Occipital lobe (tissue), 2 donors: ENCODE measurements around the gene PLEKHG4B. TPM values are rescaled to one million over a fixed set of nuclear protein-coding genes. Genes with fewer than 3 reads are reported as not detected.

ENCODE experiments used
- DNase-seq: peaks from one replicate; lab custom pipeline; 2025; lab: John Stamatoyannopoulos, UW
- total RNA-seq: library from RNA; depleted of rRNA; stranded (reverse); fragments of >200 nt; gene quantifications from one replicate; pipeline ENCODE4 v1.2.3, GENCODE V29; 2014

PLEKHG4B gene
- total RNA-seq, 1 donor from 2014 or later: 6.2 TPM

DNA sequence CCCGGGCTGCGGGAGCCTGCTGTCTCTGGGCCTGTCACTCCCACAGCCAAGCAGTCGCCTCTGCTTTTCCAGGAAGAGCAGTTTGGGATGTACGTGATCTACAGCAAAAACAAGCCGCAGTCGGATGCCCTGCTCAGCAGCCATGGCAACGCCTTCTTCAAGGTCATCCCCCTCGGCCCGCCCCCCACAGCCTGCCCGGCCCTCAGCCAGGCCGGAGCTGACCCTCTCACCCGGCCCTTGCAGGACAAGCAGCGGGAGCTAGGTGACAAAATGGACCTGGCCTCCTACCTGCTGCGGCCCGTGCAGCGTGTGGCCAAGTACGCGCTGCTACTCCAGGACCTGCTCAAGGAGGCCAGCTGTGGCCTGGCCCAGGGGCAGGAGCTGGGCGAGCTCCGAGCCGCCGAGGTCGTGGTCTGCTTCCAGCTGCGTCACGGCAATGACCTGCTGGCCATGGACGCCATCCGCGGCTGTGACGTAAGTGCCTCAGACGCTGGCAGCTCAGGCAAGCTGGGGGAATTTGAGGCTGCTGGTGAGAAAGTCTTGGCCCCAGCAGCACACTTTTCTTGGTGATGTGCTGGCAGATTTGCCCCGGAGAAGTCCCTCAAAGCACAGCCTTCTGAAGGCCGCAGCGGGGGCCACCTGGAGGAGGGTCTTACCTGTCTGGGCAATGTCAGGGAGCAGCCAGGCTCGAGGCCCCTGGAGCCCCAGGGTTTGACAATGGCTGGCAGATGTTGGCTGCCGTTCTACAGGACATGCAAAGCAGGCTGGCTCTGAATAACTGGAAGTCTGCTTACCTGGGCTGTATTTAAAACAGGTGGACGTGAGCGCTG, 79.2 kb downstream of the PLEKHG4B start:
- DNase-seq: no peak

DNA sequence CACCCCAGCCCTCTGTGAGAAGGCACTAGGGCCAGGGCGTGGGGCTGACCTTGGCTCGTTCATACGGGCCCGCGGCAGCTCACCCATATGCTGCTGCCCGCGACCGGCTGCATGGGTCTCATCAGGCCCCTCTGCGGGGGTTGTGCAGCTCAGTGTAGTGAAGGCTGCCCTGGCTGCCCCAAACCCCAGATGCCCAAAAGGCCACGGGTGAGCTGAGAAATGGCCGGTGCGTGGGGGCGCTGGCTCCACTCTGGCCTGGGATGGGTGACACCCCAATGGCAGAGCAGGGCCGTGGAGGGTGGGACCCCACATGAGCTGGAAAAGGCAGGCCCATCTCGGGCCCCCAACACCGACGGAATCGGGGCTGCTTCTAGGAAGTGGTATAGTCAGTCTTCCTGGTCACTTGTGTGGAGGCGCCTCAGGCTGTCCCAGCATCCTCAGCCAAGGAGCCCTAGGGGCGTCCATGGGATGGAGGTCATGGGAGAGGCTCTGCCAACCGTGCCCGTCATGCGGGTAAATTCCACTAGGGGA, 79.9 kb downstream of the PLEKHG4B start:
- no peak for DNase-seq

DNA sequence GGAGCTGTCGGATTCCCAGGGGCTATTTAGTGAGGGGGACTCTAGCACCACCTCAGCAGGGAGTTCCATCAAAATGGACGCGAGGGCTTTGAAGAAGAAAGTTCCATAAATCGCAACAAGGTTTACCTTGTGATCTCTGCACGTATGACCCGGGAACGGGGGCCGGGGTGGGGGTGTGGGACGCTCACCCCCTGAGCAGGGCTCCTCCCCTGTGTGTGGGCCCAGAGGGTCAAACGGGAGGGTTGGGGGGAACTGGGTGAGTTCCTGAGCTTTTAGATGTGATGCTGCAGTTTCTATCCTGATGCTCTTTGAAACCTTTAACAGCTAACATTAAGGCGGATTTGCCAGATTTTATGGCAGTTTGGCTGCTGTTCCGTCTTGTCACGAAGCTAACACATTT, 80.5 kb downstream of the PLEKHG4B start:
- no peak for DNase-seq

DNA sequence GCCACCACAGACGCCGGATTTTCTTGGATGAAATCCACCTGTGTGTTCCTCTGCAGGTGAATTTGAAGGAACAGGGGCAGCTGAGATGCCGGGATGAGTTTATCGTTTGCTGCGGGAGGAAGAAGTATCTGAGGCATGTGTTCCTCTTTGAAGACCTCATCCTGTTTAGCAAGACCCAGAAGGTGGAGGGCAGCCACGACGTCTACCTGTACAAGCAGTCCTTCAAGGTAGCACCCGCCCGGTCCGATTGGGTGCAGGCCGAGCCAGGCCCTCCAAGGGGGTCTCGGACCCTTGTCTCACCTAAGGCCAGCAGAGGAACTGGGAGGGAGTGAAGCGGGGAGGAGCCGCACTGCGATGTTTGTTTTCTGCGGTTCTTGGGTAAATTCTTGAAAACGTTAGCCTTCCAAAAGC, 80.9 kb downstream of the PLEKHG4B start:
- no peak for DNase-seq

DNA sequence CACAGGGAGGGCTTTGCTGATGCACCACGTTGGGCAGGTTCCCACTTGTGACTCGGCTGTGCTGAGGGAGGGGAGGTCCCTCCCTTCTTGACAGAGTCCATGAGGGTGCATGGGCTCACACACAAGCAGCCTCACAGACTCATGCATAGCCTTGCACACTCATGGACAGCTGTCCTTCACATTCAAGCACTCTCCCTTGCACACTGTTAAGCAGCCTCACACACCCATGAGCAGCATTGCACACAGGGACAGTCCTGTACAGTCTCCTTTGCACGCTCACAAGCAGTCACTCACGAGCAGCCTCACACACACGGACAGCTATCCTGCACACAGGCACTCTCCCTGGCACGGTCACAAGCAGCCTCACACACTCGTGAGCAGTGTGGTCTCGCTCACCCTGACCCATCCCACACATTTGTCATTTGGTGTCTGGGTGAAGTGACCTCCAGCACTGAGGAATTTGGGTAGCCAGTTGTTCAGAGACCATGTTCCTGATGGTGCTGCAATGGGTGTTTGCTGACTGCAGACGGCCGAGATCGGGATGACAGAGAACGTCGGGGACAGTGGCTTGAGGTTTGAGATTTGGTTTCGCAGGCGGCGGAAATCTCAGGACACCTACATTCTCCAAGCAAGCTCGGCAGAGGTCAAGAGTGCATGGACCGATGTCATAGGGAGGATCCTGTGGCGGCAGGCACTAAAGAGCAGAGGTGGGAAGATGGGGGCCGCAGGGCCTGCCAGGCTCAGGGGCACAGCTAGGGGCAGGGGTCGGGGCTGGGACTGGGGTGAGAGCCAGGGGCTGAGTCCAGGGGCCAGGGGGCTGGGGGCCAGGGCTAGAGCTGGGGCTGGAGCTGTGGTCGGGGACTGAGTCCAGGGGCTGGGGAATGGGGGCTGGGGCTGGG, 81.7 kb downstream of the PLEKHG4B start:
- DNase-seq: no peak

DNA sequence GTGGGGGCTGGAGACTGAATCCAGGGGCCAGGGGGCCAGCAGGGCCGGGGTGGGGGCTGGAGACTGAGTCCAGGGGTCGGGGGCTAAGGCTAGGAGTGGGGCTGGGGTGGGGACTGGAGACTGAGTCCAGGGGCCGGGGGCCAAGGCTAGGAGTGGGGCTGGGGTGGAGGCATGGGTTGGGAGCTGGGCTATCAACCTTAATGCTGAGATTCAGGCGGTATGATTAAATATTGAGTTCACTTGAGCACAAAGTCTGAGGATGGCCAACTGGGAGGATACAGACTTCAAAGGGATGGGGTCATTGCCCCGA, 82.3 kb downstream of the PLEKHG4B start:
- DNase-seq: no peak

DNA sequence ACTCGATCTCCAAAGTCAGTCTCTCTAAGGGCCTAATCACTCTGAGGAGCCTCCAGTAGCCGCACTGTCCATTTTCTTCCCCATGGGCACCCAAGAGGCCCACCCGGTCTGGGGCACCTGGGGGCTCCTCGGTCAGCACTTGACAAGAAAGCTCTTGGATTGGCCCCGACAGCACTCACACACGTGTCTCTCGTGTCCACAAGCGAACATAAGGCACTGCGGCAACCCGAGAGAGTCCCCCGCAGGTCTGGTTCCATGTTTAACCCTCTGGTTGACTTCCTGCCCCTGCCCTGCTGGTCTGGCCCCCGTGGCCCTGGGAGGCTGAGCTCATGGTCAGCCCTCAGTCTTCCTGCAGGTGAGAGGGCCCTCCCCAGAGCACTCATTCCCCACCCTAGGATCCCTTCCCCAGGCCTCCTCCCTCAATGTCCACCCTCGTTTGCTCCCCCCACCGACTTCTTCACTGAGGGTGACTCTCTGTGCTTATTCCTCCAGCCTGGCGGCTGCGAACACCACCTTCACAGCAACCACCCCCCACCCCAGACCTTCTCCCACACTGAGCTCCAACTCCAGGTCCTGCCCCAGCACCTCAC, 83.0 kb downstream of the PLEKHG4B start:
- DNase-seq: no peak

DNA sequence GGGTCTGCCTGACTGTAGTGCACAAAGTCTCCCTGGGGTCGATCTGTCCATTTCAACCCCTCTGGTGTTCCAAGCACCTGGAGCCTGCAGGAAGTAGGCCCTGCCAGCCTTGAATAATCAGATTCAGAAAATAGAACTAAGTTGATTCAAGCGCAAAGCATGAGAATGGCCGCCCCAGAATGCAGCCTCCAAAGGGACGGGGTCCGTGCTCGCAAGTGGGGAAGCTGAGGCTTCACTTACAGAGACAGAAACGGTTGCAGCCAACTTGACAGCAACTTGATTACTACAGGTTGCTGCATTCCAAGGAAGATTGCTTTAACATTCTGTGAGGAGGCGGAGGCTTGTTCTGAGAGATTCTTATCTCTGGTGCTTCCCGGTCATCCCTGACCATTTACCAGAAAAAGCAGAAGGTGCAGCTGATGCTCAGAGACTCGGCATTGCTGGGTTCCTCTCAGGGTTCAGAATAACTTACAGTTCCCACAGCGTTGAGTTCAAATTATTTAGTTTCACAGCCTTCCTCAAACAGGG, 84.4 kb downstream of the PLEKHG4B start:
- no peak for DNase-seq

DNA sequence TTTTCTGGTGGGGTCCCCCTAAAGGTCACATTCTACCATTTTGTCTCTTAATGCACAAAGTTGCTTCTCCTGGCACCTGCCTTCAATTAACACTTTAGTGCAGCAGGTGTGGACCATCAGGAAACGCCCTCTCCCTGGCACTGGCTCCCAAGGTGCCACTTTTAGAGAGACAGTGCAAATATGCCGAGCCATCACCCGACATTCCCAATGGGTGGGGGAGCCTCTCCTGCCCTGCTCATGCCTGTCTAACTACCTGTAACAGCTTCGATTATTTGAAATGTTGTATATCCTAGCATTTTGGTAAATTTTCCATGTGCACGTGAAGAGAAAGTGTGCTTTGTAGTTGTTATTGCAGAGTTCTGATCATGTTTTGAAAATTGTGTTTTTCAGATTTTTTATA, 86.1 kb downstream of the PLEKHG4B start:
- DNase-seq: no peak

DNA sequence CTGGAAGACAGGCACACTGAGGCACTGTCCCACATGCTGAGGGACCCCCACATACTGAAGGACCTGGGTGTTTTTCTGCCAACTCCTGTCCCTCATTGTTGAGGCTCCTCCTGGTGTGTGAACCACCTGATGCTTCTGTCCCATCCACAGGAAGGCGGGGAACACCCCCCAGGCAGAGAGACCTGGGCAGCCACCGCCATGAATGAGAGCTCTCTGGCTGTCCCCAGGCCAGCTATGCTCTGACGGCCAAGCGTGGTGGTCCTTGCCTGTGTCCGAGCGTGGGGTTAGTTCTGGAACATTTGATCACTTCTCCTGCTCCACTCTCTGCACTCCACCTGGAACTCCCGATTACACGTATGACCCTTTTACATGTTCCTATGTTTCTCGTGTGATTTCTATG, 87.4 kb downstream of the PLEKHG4B start:
- DNase-seq: no peak

DNA sequence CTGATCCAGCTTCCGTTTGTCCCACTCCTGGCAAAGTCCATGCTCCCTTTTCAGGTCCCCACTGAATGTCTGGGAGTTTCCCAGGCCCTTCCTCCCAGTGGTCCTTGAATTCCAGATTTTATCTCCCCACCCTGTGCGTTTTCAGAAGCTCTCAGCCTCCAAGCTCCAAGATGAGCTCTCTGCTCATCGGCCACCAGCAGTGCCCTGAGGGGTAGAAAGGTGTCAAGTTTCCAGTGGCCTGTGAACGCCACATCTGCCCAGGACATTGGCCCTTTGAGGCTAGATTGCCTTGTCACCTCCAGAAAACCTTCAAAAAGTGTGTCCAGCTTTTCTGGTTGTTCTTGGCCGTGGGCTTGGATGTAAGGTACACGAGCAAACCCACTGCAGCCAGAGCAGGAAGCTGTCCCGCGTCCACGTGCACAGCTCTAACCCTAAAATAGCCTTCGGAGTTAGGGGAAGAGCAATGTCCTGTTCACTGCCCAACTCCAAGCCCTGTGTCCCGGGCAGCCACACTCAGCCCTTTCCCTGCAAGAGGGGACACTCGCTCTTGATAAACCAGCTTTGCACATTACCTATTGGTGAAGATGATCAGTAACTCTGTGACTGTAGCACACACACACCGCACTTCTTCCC, 88.4 kb downstream of the PLEKHG4B start:
- no peak for DNase-seq

DNA sequence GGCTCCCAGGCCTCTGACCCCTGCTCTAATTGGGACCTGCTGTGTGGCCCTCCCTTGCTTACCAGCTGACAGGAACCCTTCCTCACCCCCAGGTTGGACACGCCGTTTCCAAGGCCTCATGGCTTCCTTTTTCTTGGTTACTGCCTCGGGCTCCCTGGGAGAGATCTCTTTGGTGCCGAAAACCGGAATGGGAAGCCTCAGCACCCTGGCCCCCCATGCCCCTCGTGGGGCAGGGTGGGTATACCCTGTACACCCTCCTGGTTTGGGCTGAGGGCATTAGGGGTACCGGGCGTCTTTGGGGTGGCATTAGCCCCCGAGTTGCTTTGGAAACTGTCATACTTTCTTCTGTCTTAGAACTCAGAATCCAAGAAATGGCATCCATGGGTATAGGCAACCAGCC, 89.2 kb downstream of the PLEKHG4B start:
- no peak for DNase-seq

DNA sequence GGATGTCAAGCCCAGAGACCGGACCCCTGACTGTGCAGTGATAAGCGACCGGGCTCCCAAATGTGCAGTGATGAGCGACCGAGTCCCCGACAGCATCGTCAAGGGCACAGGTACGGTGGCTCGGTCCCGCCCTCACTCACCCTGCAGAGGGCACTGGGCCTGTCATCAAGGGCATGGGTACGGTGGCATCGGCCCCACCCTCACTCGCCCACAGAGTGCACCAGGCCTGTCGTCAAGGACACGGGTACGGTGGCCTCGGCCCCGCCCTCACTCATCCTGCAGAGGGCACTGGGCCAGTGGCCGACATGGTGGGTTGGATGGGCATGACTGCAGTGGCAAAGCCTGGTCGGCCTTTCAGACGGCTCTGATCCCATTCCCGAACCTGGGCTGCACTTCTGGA, 89.6 kb downstream of the PLEKHG4B start:
- no peak for DNase-seq

DNA sequence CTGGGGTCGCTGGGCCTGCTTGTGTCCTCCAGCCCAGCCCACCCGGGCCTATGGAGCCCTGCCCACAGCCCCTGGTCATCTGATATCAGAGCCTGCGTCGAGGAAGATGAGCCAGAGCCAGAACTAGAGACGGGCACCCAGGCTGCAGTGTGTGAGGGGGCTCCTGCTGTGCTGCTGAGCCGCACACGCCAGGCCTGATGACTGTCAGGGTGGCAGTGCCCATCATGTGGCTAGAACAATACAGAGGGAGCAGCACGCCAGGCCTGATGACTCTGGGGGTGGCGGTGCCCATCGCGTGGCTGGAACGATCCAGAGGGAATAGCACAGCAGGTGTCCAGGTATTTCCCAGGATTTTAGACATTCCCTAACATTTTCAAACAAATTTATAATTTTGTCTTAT, 90.2 kb downstream of the PLEKHG4B start:
- no peak for DNase-seq

DNA sequence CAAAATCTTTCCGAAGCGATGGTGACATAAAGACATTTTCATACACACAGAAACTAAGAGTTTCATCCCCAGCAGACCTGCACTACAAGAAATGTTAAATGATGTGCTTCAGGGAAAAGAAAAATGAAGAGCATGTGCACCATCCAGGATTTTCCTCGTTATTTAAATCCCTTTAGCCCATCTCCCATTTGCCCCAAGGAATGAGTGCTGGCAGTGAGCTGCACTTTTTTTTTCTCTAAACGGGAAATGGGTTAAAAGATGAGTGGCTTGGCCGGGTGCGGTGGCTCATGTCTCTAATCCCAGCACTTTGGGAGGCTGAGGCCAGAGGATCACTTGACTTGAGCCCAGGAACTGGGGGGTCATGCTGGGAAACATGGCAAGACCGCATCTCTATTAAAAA, 92.5 kb downstream of the PLEKHG4B start:
- no peak for DNase-seq

DNA sequence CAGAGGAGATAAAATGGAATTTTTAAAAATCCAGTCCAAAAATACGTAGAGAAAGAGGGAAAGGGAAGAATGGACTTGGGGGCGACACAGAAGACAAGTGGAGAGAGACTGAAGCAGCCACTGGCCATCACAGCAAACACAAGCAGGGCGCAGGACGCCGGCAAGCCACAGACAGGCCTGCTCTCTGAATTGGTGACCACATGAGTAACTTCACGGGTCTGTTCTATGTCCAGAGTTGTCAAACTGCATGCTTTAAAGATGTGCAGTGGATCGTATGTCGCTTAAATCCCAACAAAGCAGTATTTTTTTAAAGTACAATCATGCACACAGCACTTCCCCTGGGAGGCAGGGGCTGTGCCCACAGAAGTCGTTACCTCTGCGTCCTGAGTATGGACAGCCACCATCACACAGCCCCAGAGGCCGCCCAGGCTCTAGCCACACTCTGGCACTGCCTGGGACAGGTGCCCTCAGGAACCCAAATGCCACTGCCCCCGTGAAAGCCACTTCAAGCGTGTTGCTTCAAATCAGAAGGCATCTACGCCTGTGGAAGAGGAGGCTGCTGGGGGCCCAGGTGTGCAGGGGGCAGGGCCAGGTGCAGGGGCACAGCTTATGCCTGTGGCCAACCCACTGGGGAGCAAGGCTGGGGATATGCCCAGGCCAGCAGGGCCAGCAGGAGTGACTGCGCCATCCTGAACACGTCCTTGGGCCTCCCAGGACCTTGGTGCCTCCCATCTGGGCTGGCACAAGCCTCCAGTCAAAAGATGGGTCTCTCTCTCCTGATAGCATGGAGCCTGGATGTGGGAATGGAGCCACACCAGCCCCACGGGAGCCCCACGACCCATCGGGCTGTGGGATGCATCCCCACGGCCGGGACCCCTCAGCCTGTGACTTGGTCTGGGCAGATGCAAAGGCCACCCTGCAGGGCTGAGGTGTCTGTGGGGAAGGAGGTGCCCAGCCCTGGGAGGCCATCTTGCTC, 93.4 kb downstream of the PLEKHG4B start:
- DNase-seq: no peak

DNA sequence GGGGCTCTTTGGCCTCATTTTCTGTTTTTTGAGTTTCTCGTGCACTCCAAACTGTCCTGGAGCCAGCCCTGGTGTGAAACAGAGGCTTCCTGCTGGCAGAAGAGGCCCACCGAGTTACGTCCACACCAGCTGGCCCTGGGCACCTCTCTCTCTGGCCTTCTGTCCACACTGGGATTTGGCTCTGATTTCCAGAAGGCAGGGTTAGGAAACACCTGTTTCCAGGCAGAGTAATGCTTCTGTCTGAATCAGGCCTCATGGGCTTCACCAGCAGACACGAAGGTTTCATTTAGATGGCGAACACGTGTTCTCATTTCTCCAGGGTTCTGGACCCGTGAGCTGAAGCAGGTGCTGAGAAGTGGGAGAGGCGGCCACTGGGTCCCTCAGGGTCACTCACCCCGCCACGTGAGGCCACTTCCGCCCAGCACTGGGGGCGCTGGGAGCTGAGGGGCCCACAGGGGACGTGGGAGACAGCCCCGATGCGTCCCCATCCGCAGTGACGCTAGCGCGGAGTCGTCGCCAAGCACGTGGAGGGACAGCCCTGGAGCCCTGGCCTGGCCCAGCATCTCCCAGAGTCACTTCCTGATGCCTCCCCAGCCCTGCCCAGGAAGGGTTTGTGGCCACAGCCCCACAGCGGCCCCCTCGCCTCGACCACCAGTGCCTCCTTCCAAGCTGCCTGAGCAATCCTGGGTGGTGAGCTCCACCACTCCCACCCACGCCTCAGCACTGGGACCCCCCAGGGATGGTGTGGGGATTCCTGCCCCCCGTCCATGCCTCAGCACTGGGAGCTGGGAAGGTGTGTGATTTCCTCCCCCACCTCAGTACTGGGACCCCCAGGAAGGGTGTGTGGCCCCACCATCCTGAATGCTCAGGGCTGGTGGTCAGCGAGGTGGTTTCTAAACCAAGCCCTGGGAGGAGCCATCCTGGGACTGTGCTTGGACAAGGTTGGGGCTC, 94.4 kb downstream of the PLEKHG4B start:
- no peak for DNase-seq

DNA sequence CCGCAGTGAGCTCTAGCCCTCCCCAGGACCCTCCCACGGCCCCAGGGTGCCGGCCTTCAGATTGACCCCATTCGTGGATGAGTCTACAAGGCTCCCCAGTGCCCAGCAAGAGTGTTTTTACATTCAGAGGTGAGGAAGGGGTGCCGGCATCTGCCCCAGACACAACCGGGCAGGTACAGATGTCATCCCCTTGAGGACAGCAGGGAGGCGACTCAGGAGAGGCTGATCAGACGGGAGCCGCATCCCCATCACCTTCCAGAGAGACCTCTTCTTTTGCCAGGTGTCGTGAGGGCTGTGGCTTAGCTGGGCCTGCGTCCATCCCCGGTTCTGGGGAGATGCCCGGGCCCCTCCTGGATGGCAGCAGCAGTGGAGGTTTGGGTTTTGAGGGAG, 95.1 kb downstream of the PLEKHG4B start:
- DNase-seq: no peak
